ENCODE data around the gene SLC4A5.

- TF ChIP-seq YY1 (IDR thresholded peaks at IDR 0.05; ENCODE audit: low read depth) (no peak), CTCF (IDR thresholded peaks at IDR 0.05) (no peak), RFX5 (IDR thresholded peaks at IDR 0.05; ENCODE audit: low read length) (no peak)
Observed at GRCh38 chr2:74278694-74279093, 64.5 kb downstream of the SLC4A5 start.
